Stimulated activated CD8-positive, alpha-beta memory T cell treated with anti-CD3 and anti-CD28 coated beads, Interleukin-4, amount 100 ng/mL, for 48 hours (primary cell): ENCODE measurements around the gene GFY.
A peak's percentile ranks its signal among the peaks of the same experiment; 100 is the strongest.

Source experiments
- DNase-seq: peaks from one replicate; pipeline ENCODE4 v3.0.0-alpha.2; 2020

Gene GFY, protein sequence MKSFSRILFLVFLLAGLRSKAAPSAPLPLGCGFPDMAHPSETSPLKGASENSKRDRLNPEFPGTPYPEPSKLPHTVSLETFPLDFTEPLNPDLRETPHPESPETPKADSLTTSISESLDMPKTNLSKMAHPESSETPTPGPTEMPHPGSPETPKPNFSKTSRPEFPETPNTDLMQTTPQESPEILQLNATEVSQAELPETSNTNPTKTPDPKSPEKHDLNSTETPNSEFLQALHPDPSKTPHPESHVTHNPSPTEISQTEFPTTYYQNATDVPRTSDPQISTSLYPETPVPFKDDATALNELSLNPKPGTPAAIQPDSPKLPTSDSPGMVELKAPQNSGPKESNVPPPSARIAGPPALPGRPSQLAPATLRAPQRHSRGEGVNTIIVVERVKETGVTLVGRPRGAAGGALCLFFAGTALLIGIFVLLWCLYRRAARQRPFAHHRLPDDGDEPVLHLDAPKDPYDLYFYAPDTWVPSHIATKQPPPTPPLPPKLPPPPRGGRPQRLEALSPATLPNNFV

DNA sequence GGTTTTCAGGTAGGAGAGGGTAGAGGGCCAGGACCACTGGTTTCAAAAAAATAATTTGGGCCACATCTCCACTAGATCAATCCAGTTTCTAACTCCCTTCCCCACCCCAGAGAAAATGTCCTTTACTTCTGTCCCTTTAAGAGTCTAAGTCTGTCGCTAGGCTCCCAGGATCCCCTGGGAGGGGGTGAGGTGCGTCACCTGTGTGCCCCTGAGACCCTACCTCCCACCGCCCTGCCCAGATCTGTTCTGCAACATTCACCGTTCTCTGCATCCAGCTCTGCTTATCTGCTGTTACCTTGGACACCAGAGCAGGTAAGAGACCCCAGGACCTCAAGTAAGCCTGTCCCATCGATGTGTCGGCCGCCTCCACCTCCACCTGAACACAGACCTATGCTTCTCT is at the start of gene GFY:
Gene GFY, plus strand, starts transcription at position 211 of the 400 bp plus-strand sequence. CDS start 1,043 bp downstream, outside the sequence.
- DNase-seq: no peak

DNA sequence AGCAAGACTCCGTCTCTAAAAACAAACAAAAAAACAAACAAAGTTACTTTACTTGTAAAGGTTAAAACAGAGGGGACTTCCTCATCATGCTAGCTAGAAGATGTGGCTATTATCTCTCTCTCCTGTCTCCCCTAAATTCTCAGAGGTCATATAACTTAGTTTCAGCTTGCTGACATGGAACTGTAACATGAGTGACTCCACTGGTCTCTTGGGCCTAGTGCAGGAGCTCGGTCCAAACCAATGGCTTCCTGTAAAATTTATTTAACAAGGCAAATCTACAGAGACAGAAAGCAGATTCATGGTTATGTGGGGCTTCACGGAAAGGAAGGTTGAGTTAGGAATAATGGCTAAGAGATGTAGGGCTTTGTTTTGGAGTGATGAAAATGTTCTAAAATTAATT is 46.7 kb upstream of the GFY start:
- no peak for DNase-seq

DNA sequence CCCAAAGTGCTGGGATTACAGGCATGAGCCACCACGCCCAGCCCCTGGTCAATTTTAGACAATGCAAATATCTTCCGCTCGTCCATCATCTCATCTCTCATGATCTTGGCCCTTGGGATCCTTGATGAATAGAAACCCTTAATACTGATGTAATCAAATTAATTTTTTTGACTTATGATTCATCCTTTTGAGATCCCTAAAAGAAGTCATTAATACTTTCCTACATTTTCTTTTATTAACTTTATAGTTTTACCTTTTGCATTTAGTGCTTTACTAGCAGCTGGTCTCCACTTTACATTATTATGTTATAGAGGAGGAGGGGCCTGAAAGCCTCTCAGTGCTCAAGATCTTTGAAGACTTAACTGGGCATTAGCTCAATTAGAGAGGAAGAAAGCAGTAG is 44.8 kb upstream of the GFY start:
- DNase-seq: no peak

DNA sequence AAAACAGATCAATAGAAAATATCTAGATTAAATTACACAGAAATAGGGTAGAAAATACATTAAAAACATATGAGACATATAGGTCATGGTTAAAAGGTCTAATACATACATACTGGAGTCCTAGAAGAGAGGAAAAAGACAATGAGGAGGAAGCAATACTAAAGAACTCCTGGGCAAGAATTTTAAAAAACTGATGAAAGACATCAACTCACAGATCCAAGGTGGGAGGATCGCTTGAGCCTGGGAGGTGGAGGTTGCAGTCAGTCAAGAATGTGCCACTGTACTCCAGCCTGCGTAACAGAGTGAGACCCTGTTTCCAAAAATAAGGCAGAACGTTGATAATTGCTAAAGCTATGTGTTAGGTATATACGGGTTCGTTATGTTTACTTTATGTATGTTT is 42.5 kb upstream of the GFY start:
- DNase-seq: no peak

DNA sequence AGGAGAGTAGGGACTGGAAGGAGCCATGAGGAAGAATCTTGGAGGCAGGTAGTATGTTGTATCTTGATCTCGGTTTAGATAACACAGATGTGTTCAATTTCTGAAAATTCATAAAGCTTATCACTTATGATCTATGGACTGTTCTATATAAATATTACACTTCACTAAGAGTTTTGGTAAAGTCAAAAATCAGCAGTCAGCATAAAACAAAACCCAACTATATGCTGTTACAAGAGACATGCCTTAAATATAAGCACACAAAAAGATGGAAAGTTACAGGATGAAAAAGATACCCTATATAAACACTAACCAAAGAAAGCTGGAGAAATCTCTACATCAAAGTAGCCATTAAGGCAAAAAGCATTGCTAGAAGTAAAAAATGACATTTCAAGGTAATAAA is 41.6 kb upstream of the GFY start:
- DNase-seq: no peak

DNA sequence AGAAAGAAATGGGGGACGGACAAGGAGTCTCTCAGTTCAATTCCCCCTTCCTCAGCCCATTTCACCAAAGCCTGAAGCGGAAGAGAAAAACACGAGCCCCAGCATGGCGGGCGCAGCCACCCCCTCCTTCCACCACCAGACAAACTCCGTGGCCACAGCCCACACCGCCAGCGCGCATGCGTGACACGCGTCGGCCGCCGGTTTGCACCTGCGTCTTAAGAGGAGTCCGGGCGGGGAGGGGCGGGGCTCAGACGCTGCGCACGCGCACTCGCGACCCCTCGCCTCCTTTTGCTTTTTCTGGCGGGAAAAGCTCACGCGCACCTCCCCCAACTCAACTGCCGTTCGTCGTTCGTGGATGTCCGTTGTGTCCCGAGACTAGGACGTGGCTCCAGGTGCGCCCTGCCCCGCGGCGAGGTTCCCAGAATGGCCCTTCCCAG is 37.2 kb upstream of the GFY start, which contains the start of gene KASH5:
Gene KASH5, plus strand, starts transcription at position 314 of the 437 bp plus-strand sequence. CDS start 2,635 bp downstream, outside the sequence.
- DNase-seq: peak; percentile 93

DNA sequence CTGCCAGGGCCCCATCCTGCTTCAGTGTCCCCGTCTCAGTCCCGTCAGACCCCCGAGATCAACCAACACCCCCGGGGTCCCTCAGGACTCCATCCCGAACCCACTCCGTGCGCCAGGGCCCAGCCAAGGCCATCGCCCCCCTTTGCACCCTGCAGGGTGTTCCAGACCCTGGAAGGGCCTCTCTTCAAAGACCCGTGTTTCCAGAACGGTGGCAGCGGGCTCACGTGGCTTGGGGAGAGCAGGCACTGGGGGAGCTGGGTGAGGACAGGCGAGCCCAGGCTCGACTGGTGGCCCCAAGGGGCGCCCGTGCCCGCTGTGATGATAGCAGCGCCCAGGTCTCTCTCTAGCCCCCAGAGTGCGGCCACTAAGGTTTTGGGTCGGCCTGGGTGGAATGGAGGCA is 35.8 kb upstream of the GFY start:
- DNase-seq: no peak

DNA sequence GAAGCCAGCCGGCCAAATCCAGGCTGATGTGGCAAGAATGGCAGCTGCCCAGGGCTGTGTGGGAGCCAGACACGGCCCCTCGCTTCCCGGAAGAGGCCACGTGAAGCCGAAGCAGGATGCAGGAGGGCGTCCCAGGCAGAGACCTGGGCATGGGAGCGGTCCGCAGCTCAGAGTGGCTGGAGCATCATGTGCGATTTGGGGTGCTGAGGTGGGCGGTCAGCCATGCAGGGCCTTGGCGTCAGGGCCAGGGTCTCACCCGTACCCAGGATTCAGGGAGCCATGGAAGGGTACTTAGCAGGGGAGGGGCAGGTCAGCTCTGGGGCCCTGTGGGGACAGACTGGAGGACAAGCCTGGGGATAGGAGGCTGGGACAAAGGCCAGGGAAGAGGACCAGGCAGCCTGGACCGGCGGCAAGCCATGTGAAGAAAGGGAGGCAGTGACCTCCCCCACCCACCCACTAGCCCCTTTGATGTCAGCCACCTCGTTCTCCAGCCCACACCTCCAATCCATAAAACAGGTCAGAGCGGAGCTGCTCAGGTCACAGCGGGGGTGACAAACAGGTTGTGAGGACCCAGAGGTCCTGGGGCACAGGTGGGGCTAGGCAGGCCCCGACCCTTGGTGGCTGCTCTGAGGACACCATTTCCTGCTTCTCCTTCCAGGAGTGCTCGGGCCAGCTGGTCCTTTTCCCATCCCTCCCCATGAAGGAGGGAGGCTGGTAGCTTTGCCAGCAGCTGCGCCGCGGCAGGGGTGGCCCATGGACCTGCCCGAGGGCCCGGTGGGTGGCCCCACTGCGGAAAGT is 34.9 kb upstream of the GFY start:
- DNase-seq: no peak

DNA sequence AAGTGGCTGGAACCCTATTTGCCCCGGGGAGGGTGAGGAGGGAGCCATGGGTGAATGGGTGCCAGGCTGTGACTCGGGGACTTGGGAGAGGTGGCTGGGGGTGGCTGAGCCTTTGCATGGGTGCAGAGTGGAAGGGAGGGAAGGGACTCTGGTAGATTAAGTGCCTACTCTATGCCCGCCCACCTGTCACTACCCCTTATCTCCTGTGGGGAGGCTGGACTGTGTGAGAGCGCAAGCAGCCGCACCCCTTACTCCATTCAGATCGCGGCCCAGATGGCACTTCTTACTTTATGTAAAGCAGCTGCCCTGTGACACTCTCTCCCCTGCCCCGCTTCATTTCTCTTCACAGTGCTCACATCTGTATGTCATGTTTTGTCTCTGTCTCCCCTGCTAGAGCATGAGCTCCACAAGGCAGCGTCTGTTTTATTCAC is 34.2 kb upstream of the GFY start:
- DNase-seq: no peak

DNA sequence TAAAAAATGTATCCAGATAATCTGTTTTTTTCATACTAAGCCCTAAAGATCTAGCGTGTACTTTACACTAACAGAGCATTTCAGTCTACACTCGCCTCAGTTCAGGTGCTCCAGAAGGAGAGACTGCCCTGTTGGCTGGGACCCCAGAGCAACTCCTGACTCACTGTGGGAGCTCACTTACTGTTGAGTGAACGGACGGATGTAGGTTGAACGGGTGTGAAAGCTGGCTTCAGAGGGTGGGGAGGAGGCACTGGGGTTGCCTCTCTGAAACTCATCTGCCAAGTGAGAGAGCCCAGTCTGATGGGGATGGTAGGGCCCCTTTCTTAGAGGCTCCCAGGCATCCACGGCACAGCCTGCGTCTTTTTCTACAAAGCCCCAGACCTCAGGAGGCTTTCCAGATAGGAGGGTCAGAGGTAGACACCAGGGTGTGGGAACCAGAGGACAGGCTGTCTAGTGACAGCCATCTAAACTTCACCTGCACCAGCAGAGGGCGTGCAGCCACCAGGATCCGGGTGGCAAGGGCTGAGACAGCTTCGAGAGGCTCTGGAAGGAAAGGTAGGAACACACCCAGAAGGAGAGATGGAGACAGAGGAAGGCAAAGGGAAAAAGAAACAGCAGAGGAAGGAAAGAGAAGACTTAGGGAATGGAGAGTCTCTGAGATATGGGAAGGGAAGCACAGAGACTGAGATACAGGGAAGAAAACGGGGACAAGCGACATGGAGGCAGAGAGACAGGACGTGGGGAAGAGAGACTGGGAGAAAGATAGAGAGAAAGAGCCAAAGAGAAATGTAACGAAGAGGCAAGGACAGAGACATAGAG is 33.4 kb upstream of the GFY start:
- peak; percentile 83 for DNase-seq

DNA sequence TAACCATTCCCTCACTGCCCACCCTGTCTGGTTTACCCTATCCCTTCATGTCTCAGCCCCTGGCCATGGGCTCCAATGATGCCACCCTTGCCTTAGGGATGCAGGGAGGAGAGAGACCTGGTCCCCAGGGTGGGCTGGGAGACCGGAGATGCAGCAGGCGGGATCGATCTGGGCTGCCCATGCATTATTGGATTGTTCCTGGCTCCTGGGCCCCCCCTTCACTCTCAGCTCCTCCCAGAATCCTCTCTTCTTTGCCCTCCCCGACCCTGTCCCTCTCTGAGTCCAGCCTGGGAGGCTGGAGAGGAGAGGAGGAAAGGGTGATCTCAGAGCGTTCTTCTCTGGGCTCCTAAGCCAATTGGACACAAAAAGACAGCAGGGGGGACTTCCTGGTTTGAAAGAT is 31.3 kb upstream of the GFY start:
- no peak for DNase-seq

DNA sequence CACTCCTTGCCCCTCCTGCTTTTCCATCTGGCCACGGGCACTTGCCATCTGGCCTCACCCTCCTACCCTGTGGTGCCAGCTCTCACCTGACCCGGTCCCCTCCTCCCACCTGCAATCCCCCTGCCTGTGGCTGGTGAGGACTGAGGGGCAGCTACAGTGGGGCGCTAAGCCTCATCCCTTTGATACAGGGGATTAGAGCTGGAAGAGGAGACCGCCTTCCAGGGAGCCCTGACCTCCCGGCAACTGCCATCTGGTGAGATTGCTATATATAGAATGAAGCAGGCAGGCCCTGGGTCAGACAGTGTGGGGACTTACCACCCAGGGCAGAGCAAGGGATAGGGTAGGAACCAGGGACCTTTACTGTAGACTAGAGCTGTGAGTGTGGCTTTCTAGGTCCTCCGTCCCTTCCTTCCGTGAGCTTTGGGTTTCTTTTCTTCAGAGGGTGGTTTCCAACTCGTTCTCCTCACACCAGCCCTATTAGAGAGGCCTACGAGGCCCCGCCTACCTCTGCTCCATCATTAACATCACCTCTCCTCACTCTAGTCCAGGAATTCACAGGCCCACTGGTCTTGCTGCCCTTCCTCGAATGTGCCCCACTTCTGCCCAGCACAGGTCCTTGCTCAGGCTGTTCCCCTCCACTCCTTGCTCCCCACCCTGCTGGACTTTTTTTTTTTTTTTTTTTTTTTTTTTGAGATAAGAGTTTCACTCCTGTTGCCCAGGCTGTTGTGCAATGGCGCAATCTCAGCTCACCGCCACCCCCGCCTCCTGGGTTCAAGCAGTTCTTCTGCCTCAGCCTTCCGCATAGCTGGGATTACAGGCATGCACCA is 29.4 kb upstream of the GFY start:
- no peak for DNase-seq

DNA sequence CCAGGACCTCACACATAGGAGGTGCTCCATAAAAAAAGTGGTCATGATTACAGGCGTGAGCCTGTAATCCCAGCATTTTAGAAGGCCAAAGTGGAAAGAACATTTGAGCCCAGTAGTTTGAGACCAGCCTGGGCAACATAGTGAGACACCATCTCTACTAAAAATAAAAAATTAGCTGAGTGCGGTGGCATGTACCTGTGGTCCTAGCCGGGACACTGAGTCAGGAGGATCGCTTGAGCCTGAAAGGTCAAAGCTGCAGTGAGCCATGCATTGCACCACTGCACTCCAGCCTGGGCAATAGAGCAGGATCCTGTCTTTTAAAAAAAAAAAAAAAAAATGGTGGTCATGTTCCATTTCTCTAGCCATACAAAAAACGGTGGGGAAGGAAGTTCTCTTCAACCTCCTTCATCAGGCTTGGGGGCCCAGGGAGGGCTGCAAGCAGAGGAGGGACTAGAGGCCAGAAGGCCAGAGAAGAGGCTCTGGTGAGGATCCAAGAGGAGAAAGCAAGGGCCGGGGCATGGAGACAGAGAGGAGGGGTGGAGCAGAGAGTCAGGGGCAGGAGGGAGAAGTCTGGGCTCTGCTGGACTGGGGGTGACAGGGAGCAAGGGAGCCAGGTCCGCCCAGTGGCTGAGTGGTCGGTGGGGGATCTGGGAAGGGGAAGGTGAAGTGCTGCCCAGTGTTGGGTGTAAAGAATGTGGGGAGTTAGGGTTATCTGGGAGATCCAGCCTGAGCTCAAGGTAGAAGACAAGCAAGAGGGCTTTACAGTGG is 28.3 kb upstream of the GFY start:
- DNase-seq: no peak

DNA sequence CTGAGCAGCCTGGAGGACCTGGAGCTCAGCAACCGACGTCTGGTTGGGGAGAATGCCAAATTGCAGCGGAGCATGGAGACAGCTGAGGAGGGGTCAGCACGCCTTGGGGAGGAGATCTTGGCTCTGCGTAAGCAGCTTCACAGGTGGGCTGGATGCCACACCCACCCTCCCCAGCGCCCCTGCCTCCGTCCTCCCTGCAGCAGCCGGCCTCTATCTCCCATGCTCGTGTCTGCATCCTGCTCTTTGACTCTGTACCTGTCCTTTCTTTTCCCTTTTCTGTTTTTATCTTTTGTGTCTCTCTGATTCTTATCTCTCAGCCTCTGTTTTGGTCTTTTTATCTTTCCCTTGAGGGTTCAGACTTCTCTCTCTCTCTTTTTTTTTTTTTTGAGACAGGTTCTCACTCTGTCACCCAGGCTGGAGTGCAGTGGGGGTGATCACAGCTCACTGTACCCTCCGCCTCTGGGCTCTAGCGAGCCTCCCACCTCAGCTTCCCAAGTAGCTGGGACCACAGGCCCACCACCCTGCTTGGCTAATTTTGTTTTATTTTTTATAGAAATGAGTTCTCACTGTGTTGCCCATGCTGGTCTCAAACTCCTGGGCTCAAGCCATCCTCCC is 27.1 kb upstream of the GFY start:
- no peak for DNase-seq

DNA sequence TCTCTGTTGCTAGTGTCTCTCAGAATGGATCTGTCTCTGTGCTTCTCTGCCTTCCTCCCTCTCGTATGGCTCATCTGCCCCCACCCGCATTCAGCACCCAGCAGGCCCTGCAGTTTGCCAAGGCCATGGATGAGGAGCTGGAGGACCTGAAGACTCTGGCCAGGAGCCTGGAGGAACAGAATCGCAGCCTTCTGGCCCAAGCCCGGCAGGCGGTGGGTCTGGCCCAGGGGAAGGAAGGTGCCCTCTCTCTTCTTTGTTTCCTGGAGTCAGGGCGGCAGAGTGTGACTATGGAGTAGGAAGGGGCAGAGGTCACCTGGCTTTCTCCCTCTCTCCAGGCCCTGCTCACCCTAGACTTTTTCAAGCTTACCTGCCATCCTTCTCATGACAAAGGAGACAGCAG is 26.3 kb upstream of the GFY start:
- no peak for DNase-seq

DNA sequence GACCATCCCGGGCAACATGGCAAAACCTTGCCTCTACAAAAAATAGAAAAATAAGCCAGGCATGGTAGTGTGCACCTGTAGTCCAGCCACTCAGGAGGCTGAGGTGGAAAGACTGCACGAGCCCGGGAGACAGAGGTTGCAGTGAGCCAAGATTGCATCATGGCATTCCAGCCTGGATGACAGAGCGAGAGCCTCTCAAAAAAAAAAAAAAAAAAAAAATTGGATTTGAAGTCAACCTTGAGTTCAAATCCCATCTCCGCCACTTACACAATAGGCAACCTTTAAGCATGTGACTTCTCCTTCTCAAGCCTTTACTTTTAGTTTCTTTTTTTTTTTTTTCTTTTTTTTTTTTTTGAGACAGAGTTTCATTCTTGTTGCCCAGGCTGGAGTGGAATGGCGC is 25.2 kb upstream of the GFY start:
- no peak for DNase-seq

DNA sequence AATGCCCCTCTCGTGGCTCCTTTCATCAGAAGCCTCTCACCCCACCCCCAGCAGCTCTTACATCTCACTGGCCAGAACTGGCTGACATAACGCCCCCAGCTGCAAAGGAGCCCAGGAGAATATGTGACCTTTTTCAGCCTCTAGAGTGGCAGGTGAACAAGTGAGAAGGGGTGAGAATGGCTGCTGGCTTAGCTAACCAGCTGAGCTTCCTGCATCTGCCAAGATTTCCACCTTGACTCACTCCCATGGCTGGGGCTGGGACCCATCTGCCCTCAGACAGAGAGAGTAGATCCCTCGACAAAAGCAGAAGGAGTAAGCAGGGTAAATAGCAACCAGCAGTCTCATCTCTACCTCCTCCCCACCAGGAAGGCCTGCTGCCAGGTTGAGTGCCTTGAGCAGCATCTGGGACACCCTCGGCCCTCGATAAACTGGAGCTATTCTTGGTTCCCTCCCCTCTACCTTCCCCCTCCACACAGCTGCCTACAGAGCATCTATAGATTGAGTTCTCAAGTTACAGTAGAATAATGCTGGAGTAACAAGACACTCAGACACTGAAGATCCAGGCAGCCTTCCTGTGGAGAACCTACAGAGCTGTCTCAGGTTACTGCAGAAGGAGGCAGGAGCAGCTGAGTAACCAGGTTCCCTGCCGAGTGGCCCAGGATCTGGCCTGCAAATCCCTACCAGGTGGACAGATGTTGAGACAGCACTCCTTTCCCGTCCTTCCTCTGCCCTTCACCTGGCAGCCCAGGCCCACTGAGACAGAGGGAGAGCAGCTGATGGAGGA is 21.6 kb upstream of the GFY start:
- no peak for DNase-seq

DNA sequence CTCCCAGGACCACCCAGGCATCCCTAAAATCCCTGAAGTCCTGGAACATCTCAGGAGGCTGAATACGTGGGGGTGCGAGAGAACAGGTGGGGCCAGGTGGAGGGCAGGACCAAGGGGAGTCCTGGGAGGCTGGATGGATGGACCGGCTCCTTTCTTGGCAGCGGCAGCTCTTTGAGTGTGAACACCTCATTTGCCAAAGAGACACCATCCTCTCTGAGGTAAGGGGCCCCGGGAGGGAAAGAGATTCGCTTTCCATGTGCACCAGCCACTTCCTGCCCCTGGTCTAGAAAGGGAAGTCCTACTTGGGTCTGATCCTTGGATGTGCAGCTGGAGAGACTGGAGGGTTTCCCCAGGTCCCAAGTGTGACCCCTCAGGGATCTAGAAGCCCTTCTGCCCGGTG is 18.1 kb upstream of the GFY start:
- DNase-seq: no peak

DNA sequence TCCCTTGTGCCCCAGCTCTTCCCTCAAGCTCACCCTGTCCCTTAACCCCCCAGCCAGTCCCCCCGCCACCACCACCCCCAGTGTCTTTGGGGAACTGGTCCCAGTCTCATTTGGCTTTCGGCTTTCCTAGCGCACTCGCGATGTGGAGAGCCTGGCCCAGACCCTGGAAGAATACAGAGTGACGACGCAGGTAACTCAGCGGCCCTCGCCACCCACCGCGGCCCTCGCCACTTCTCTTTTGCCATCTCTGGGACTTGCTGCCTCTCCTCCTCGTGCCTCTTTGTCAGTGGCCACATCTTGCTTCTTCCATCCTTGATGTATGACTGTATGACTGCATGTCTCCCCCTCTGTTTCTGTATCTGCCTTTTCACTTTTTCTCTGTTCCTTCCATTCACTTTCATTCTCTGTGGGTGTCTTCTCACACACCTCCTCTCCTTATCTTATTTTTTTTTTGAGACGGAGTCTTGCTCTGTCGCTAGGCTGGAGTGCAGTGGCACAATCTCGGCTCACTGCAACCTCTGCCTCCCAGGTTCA is 17.6 kb upstream of the GFY start:
- DNase-seq: no peak
